WTC11 (cell line): Measurements from ENCODE around the gene TDP1.

Experiments used
- TEAD1 ChIP-seq: sonication (generic); formaldehyde crosslinking; IDR thresholded peaks from 2 replicates; pipeline ENCODE4 v1.8.0; 2022; ENCODE audit warnings: mild to moderate bottlenecking, missing genetic modification reagents
- TF ChIP-seq, protein P1 (sequence below): fragments of 200-600 bp; IDR thresholded peaks from 2 replicates; pipeline ENCODE4 v1.8.0; 2022; ENCODE audit warnings: antibody characterized with exemption
- TF ChIP-seq, protein P2 (sequence below): sonication (generic); formaldehyde crosslinking; IDR thresholded peaks from 2 replicates; pipeline ENCODE4 v1.8.1; 2022; ENCODE audit warnings: low read depth, missing genetic modification reagents, borderline replicate concordance
- TF ChIP-seq, protein P3 (sequence below): sonication (generic); formaldehyde crosslinking; IDR thresholded peaks from 2 replicates; pipeline ENCODE4 v1.8.0; 2022; ENCODE audit warnings: mild to moderate bottlenecking, missing genetic modification reagents
- TF ChIP-seq, protein P4 (sequence below): sonication (generic); formaldehyde crosslinking; IDR thresholded peaks from 2 replicates; pipeline ENCODE4 v1.8.1; 2023; ENCODE audit warnings: mild to moderate bottlenecking, missing genetic modification reagents, moderate library complexity

- TF ChIP-seq, protein P1, sequence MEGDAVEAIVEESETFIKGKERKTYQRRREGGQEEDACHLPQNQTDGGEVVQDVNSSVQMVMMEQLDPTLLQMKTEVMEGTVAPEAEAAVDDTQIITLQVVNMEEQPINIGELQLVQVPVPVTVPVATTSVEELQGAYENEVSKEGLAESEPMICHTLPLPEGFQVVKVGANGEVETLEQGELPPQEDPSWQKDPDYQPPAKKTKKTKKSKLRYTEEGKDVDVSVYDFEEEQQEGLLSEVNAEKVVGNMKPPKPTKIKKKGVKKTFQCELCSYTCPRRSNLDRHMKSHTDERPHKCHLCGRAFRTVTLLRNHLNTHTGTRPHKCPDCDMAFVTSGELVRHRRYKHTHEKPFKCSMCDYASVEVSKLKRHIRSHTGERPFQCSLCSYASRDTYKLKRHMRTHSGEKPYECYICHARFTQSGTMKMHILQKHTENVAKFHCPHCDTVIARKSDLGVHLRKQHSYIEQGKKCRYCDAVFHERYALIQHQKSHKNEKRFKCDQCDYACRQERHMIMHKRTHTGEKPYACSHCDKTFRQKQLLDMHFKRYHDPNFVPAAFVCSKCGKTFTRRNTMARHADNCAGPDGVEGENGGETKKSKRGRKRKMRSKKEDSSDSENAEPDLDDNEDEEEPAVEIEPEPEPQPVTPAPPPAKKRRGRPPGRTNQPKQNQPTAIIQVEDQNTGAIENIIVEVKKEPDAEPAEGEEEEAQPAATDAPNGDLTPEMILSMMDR: no peak
- TF ChIP-seq, protein P2, sequence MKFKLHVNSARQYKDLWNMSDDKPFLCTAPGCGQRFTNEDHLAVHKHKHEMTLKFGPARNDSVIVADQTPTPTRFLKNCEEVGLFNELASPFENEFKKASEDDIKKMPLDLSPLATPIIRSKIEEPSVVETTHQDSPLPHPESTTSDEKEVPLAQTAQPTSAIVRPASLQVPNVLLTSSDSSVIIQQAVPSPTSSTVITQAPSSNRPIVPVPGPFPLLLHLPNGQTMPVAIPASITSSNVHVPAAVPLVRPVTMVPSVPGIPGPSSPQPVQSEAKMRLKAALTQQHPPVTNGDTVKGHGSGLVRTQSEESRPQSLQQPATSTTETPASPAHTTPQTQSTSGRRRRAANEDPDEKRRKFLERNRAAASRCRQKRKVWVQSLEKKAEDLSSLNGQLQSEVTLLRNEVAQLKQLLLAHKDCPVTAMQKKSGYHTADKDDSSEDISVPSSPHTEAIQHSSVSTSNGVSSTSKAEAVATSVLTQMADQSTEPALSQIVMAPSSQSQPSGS: no peak
- TF ChIP-seq, protein P3, sequence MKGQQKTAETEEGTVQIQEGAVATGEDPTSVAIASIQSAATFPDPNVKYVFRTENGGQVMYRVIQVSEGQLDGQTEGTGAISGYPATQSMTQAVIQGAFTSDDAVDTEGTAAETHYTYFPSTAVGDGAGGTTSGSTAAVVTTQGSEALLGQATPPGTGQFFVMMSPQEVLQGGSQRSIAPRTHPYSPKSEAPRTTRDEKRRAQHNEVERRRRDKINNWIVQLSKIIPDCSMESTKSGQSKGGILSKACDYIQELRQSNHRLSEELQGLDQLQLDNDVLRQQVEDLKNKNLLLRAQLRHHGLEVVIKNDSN (CRISPR knock-in tag): no peak
- TF ChIP-seq TEAD1 (CRISPR knock-in tag): no peak
- TF ChIP-seq, protein P4, sequence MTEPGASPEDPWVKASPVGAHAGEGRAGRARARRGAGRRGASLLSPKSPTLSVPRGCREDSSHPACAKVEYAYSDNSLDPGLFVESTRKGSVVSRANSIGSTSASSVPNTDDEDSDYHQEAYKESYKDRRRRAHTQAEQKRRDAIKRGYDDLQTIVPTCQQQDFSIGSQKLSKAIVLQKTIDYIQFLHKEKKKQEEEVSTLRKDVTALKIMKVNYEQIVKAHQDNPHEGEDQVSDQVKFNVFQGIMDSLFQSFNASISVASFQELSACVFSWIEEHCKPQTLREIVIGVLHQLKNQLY (CRISPR knock-in tag): no peak
These were observed 135.7 kb downstream of the TDP1 start for GRCh38 chr14:90091393-90091792.
